Epithelial cell of esophagus (primary cell): ENCODE data around the gene SUDS3.
"Not testable (repeated sequence)": the region's sequence is repeated elsewhere in the genome, so short reads cannot be mapped to it uniquely, and the experiment has no call there.

Experiments
- DNase-seq: peaks from one replicate; pipeline ENCODE4 v3.0.0; 2010; ENCODE audit warnings: low read depth
- H3K4me3 ChIP-seq: 2 replicates; pipeline ENCODE4 v1.5.1; 2011; ENCODE audit warnings: mild to moderate bottlenecking, low read length, control low read depth
- TF ChIP-seq, protein P1 (sequence below): IDR thresholded peaks from 2 replicates; pipeline ENCODE4 v1.5.1; 2011; ENCODE audit warnings: low read depth, mild to moderate bottlenecking, low read length, control low read depth, inconsistent platforms; ENCODE audit not compliant: insufficient read depth; ENCODE audit errors: missing control alignments

The SUDS3 gene

DNA sequence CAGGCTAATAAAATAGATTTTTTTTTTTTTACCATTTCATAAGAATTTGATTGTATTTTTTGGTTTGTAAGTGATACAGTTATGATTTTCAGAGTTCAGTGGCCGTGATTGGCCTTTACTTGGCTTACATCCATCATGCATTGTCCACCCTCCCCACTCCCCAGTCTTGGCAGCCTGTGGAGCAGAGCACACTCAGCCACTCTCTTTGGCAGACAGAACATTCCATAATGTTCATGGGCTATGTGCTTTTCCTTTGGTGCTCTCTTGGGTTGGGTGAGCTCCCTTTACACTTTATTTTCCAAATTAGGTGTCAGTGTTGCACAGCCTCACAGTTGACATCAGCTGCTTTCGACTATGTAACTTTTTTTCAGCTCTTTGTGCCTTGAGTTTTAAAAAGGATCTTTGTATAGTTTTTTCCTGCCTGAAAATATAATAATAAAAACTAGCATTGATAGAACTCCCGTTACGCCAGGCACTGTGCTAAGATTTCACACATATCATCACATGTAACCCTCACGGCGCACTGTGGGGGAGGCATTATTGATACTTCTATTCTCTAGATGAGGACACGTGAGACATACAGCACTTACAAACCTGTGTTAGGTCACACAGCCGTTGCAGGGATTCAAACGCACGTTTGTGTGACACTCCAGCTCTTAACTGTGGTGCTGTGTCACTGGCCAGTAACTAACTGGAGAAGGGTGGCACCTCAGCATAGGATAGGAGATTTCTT, 21.5 kb downstream of the SUDS3 start:
- DNase-seq, result no peak

DNA sequence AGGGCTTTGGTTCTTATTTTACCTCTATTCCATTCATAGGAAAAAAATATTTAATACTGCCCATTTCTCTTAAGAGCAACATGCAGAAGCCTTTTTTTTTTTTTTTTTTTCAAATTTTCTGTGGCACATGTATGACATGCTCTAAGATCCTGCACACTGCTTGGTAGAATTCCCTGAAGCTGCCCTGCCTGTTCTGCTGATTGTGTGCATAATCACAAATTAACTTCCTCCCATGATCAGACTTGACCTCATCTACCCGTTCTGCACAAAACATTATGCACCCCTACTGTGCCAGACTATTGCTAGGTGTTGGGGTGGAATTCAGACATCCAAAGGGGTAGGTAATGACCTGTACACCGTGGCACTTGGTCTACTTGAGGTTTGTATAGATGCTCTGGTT, 22.2 kb downstream of the SUDS3 start:
- no peak overlapping the region for H3K4me3 ChIP-seq
- DNase-seq, result no peak
- TF ChIP-seq, protein P1, sequence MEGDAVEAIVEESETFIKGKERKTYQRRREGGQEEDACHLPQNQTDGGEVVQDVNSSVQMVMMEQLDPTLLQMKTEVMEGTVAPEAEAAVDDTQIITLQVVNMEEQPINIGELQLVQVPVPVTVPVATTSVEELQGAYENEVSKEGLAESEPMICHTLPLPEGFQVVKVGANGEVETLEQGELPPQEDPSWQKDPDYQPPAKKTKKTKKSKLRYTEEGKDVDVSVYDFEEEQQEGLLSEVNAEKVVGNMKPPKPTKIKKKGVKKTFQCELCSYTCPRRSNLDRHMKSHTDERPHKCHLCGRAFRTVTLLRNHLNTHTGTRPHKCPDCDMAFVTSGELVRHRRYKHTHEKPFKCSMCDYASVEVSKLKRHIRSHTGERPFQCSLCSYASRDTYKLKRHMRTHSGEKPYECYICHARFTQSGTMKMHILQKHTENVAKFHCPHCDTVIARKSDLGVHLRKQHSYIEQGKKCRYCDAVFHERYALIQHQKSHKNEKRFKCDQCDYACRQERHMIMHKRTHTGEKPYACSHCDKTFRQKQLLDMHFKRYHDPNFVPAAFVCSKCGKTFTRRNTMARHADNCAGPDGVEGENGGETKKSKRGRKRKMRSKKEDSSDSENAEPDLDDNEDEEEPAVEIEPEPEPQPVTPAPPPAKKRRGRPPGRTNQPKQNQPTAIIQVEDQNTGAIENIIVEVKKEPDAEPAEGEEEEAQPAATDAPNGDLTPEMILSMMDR, result no peak

More for the DNA sequence above, 21.5 kb downstream of the SUDS3 start:
- no peak overlapping the region for H3K4me3 ChIP-seq
- TF ChIP-seq, protein P1, result no peak

DNA sequence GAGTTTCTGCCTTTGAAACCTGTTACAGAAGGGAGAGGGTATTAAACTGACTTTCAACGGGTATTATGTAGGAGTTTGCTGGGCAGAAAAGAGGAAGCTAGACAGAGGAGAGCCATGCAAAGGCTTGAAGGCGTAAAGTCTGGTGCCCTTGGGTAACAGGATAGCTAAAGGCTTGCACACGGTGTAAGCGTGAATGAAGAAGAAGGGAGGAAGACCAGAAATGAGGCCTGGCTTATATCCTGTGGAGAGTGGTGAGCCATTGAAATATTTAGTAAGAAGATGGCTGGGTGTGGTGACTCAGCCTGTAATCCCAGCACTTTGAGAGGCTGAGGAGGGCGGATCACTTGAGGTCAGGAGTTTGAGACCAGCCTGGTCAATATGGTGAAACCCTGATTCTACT, 22.6 kb downstream of the SUDS3 start:
- H3K4me3 ChIP-seq, result no peak overlapping the region
- TF ChIP-seq, protein P1, result no peak
- no peak for DNase-seq

DNA sequence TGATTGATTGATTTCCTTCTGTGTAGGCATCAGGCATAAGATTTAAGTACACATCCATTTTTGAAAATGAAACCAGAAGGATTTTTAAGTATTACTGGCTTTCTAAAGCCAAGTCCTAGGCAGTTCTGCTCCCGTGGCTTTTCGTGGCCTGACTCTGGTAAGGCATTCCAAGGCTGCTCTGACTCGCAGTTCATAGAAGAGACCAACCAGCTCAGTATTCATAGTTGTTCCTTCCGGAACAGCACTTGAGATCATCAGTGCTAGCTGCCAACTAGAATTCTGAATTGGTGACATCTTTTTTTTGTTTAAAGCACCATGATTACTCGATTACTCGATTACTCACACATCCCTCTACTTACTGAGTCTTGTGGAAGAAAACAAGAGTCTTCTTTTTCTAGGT, 25.9 kb downstream of the SUDS3 start:
- peak; percentile 51 for DNase-seq
- H3K4me3 ChIP-seq, result no peak overlapping the region
- TF ChIP-seq, protein P1, result no peak

DNA sequence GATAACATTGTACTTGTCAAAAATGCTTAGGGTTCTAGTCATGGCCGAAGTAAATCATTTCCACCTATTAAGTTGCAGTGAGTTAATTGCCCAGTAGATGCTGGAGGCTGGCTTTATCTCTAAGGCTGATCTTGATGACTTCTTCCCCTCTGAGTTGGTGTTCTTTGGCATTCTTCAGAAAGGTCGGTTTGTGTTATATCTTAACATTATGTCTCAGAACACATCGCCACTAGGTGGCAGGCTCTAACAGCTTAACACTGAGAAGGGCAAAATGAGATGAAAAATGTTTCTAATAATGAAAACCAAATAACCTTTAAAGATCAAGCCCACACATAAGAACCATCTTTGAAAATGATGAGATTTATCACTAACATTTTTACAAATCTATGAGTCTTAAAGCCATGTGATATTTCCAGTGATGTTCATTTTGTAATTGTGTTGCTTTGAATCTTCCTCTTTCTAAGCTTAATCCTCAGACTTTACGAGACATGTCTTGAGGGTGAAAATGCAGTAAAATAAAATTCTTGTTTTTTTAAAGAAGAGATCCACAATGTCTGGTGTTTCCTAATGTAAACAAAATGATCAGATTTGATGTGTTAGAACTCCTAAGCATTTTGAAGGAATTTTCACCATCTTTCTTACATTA, 28.6 kb downstream of the SUDS3 start:
- H3K4me3 ChIP-seq, result no peak overlapping the region
- DNase-seq, result peak; percentile 66
- TF ChIP-seq, protein P1, result peak; percentile 79

DNA sequence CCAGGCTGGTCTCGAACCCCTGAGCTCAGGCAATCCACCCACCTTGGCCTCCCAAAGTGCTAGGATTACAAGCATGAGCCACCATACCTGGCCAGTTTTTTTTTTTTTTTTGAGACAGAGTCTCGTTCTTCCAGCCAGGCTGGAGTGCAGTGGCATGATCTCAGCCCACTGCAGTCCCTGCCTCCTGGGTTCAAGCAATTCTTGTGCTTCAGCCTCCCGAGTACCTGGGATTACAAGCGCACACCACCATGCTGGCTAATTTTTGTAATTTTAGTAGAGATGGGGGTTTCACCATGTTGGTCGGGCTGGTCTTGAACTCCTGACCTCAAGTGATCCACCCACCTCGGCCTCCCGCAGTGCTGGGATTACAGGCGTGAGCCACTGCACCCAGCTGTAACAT, 31.9 kb downstream of the SUDS3 start:
- not testable (repeated sequence) for DNase-seq, H3K4me3 ChIP-seq

DNA sequence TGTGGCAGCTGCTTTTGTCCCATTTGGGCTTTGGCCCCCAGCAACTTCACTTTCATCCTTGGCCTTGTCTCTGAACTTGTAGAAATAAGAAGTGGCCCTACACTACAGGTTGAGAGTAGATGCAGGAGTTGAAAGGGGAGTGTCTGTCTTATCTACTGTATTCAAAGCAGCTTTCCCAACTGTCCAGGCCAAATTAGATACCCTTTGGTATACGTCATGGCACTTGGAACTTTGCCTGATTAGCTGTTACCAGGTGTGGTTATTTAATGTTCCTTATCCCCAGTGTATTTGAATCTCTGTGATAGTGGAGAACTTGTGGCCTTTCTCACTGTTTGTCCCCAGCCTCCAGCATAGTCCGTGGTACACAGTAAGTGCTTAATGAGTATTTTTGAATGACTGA, 33.5 kb downstream of the SUDS3 start:
- DNase-seq, result no peak
- TF ChIP-seq, protein P1, result no peak
- H3K4me3 ChIP-seq, result no peak overlapping the region
